COLO668 (cell line): Measurements from ENCODE around the gene SPEG.
A peak's percentile ranks its signal among the peaks of the same experiment; 100 is the strongest.

Experiments used
- DNase-seq: peaks from one replicate; lab custom pipeline; 2025; ENCODE audit not compliant: unreplicated experiment; lab: John Stamatoyannopoulos, UW

SPEG gene

DNA sequence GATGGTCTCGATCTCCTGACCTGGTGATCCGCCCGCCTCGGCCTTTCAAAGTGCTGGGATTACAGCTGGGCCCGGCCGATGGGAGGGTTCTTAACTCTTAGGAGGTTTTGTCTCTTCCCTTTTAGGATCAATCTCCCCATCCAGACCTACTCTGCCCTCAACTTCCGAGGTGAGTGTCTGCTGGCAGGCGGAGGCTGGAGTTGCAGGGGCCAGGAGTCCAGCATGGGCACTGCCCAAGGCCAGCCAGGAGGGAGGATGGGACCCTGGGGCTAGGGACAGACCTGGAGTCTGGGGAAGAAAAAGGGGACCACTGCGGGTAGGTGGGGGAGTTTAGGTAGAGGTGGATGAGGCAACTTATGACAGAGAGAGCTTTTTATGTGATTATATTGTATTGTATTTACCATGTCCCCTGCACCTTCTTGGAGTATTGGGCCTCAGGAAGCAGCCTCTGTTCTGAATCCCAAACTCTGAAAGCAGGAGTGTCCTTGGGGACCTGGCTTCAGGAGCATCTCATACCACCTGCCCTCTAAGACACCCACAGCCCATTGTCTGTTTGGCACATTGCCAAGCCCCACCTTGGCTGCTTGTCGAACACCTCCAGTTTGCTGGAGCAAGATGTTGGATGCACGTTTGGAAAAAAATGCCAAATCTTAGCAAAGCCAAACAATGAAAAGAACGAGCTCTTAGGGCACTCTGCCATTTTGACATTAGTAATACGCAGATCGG is 10.8 kb upstream of the SPEG start:
- DNase-seq = no peak

DNA sequence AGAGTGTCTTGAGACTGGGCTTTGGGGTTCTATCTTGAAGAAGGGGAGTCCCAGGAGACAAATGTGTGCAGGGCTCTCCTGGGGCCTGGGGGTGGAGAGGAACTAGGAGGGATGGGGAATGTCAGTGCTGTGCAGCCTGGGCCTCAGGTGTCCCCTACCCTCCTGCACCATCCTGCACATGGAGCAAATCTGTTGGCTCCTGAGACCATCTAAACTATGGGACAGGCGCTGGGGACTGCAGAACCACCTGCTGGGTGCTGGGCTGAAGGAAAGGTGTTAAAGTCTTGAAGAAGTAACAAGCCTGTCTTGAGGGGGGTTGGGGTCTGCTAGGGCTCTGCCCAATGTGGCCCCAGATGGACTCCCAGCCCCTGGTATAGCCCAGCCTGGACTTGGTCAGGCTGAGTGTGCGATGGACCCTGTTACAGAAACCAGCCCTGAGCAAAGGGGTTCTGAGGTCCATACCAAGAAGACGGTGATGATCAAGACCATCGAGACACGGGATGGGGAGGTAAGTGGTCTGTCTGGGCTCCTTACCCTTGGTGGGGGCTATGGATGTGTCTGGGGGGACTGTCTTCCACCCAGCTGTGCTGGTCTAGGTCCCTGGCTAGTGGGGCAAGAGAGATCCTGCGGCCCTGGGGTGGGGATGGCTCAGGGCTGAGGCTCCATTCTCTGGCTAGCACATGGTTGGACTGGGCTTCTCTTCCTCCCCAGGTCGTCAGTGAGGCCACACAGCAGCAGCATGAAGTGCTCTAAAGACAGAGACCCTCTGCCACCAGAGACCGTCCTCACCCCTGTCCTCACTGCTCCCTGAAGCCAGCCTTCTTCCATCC is 9.2 kb upstream of the SPEG start:
- DNase-seq = no peak

DNA sequence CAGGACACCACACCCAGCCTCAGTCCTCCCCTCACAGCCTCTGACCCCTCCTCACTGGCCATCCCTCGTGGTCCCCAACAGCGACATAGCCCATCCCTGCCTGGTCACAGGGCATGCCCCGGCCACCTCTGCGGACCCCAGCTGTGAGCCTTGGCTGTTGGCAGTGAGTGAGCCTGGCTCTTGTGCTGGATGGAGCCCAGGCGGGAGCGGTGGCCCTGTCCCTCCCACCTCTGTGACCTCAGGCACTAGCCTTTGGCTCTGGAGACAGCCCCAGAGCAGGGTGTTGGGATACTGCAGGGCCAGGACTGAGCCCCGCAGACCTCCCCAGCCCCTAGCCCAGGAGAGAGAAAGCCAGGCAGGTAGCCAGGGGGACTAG is 8.6 kb upstream of the SPEG start:
- no peak for DNase-seq

DNA sequence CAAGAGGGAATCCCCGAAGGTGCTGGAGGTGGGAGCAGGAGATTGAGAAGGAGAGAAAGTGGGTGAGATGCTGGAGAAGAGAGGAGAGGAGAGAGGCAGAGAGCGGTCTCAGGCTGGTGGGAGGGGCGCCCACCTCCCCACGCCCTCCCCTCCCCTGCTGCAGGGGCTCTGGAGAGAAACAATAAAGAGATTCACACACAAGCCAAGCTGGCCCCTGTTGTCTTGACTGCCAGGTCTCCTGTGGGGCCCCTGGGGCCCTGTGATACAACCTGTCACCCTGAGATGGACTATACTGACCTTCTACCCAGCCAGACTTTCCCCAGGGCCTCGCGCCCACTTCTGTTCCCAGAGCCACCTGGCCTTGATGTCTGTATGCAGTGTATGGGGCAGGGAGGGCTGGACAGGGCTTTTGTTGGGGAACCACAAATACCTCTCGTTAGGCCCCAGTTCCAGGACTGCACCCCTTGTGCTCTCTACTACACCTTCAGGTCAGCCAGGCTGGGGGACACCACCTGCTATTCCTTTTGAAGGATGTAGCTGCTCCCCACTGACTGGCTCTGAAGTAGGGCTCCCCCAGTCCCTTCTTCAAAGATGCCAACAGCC is 8.0 kb upstream of the SPEG start:
- DNase-seq = no peak

DNA sequence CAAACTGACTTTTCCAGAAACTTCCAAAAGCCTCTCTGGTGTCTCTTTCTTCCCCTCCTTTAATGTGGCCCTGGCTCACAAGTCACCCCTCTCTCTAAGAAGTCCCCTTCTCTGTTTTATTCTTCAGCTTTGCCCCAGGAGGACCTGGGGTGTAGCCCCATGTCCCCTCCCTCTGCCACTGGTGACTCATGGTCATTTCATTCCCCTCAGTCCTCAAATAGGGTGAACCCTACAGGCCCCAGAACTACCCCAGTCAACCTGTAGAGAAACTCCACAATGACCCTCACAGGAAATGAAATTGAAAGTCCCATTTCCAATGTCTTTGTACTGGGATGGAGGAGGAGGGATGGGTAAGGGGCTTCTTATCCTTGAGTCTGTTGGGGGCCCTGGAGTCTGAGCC is 6.2 kb upstream of the SPEG start:
- no peak for DNase-seq

DNA sequence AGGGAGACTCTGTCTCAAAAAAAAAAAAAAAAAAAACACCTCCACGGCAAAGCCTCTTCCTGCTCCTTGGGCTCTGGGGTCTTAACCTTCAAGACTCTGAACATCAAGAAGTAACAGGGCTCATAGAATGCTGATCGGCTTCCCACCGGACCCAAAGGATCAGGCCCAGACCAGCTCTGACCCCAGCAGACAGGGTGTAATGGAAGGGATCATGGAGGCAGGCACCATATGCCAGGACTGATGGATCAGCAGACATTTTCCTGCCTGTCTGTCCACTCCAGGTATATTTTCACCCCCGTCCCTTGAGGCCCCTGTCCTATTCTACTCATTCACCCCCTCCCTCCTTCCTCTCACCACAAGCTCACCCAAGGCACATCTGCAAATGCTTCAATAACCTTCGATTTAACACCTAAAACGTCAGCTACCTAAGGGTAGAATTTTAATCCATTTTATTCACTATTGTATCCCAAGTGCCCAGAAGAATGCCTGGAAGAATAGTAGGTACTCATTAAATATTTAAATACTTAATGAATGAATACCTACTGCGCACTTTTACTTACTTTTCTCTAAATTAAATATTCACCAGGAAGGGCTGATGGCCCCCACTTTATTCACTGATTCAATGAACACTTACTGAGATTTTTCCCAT is 4.6 kb upstream of the SPEG start:
- DNase-seq = no peak

DNA sequence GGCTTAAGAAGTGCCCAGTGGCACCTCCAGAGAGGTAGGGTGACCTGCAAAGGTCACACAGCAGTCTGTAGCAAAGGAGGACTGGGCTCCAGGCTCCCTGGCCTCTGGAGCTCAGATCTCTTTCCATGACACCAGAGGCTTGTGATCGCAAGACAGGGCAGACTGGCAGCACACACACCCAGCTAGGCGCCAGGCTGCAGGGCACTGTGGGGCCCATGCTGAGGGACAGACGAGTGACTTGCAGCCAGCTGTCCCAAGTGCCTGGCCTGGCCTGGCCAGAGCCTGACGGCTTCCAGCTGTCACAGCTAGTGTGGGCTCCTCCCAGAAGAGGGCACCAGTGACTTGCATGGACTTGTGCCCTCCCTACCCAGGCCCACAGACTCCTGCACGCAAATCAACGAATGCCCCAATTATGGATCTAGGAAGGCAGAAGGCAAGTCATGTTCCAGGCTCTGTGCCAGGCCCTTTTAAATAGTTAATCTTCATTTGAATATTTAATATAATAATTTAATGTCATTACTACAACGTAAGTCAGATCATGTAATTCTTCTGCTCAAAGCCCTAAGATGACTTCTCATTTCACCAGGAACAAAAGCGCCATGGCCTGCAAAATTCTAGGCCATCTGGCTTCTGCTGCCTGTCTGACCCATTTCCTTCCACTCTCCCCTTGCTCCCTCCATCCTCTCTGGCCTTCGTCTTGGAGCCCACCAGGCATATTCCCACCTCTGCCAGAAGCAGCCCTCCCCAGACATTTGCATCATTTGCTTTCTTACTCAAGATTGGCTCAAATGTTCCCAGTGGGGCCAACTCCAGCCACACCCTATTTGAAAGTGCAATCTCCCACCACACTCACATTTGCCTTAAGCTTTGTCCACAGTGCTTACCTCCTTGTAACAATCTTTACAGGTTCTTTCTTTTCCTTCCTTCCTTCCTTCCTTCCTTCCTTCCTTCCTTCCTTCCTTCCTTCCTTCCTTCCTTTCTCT is 3.7 kb upstream of the SPEG start:
- DNase-seq = peak; percentile 40

DNA sequence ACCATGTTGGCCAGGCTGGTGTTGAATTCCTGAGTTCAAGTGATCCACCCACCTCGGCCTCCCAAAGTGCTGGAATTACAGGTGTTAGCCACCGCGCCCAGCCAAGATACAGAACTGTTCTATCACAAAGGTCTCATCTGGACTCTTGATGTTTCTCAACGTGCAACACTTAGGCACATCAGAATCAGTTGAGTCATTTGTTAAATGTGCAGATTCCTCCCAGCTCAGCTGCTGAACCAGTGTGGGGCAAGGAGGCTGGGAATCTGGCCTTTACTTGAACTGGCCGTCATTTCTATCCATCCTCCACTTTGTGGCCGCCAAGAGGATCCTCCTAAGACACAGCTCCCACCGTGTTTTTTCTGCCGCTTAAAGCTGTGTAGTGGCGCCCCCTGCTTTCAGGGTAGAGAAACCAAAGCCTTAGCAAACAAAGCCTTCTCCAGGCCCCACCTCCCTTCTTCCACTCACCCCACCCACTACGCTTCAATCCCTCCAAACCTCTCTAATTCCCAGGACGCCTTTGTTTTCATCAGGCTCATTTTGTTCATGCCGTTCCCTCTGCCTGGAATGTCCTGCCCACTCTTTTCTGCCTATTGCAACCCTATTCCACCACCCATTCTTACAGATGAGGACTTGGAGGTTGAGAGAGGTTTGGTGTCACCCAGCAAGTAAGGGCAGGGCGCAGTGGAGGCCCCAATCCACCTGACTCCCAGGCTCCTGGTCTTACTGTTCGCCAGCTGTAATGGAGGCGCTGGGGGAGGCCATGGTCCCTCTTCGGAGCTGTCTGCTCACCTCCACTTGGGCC is 776 bp upstream of the SPEG start:
- DNase-seq = peak; percentile 29

DNA sequence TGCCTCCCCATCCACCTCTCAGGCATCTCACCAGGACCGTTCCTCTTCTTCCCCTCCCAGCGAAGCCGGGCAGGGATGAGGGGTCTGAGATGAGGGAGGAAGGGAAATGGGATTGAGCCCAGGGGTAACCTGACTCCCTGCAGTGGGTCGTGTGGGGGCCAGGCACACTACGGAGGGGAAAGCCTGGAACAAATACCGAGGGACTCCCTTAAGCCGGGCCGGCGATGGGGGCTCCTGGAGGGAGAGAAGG is 250 bp upstream of the SPEG start:
- no peak for DNase-seq

DNA sequence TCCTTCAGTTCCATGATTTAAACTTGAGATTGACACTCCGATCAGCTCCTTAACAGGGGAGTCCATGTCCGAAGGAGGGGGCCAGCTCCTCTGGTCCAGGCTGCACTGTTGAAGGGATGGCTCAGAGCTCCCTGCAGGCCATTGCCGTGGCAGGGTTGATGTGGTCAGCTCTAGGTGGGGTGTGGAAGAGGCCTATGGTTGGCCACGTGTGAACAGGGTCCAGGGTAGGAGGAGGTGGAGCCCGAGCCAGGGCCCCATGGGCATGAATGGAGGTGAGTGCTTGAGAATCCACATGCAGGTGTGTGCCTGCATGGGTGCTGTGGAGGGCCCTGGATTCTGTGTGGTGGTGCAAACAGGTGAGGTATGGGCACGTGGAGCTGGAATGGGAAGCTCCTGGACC is 1.1 kb downstream of the SPEG start:
- no peak for DNase-seq

DNA sequence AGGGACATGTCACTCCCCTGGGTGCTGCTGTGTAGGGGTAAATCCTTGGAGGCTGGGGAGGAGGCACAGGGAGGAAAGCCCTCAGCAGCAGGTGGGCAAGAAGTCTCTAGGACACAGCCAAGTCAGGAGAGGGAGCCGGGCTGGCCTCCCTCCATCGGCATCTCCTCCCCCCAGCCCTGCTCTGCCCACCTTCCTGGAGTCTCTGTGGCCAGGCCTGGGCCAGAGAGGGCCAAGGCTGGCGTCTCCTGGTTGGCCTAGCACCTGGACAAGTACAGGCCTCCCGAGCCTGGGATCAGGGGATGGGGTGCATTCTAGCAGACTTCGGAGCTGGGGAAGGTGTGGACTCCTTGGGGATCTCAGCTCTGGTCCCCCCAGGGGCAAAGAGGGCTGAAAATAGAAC is 1.8 kb downstream of the SPEG start:
- DNase-seq = no peak

DNA sequence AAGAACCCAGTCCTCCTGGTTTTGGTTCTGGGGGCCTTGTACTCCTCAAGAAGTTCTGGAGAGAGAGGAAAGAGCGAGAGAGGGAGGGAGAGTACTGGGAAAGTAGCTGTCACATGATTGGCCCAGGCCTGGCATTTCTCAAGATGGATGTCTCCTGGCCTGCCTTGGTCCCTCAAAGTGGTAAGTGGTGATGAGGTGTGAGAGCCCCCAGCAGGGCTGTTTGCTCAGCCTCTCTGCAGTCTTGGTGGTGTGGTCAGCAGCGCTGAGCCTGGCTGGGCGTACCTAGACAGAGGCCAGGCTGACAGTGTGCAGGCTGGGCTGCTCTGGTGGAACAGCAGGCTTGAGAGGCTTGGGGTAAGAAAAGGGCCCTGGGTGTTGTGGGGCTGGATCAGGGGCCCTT is 2.5 kb downstream of the SPEG start:
- no peak for DNase-seq

DNA sequence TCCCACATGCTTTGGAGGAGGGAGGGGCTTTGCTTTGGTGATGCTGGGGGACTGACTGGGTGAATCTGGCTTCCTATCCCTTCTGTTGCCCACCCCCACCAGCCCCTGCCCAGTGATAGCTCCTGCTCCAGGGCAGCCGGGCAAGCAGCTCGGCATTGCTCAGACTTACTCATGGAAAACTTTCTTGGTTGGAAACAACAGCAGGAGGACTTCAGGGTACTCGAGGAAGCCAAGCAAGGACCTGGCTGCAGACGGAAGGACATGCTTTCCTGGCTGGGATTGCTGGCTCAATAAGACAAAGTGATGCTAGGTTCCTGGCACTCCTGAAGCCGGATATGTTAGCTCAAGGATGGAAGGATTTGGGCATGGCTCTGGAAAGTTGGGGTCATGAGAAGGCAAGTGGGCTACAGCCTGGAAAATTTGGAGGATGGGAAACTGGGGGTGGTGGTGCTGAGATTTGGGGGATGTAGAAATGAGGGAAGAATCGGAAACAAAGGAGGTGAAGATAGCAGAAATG is 3.1 kb downstream of the SPEG start:
- DNase-seq = no peak

DNA sequence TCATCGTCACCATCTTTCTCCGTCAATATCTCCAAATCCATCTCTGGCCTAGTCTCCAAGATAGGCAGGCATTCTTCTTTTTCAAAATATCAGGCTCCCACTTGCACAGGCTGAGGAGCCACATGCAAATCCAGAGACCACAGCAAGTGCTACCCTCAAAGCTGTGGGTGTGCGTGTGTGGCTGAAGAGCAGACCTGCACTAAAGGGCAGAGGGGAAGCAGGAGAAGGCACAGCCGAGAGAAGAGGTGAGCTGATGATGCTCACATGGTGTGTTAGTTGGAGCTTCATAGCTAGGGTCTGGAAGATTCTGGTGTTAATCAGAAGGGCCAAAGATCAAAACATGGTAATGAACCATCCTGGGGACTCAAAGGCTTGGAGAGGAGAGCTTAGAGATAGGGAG is 3.8 kb downstream of the SPEG start:
- no peak for DNase-seq

DNA sequence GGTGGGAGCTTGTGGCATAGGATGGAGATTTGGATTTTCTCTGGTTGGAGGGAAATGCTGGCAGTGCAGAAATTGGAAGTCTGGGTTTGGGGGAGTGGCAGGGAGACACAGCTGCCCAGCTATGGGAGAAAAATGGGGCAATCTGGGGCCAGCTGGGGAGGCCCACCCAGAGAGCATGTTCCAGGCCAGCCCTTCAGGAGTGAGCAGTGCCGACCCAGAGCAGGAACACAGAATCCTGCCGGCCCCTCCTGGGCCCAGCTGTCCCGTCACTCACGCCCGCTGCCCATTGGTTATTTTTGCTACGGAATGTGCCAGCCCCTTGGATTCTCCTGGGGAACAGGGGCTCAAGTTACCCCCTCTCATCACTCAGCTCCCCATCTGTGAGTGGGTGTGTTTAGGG is 4.9 kb downstream of the SPEG start:
- no peak for DNase-seq

DNA sequence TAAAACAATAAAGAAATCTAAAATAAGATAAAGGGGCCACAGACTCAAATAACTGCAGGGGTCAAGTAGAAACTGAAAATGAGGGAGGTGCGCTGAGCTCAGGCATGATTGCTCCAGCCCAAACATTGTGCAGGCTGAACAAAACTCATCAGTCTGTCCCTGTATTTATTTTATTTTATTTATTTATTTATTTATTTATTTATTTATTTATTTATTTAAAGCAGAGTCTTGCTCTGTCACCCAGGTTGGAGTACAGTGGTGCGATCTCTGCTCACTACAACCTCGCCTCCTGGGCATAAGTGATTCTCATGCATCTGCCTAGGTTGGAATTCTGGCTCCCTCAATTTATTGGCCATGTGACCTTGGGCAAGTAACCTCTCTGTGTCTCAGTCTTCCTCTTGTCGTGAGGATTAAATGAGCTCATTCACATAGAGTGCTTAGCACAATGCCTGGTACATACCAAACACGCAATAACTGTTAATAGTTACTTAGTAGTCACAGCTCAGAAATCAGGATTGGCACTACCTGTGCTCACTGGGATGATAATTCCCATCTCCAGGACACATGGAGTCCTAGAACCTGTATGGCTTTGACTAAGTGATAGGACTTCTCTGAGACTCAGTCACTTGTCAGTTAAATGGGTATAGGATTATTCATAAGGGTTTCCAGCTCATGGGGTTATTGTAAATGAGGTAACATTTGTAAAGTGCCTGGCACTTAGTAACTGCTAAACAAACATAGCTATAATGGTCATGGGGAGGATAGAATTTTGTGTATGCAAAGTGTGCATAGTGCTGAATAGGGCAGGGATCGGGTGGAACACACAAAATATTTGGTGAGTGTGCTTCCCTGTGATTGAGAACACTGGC is 6.0 kb downstream of the SPEG start:
- DNase-seq = no peak

DNA sequence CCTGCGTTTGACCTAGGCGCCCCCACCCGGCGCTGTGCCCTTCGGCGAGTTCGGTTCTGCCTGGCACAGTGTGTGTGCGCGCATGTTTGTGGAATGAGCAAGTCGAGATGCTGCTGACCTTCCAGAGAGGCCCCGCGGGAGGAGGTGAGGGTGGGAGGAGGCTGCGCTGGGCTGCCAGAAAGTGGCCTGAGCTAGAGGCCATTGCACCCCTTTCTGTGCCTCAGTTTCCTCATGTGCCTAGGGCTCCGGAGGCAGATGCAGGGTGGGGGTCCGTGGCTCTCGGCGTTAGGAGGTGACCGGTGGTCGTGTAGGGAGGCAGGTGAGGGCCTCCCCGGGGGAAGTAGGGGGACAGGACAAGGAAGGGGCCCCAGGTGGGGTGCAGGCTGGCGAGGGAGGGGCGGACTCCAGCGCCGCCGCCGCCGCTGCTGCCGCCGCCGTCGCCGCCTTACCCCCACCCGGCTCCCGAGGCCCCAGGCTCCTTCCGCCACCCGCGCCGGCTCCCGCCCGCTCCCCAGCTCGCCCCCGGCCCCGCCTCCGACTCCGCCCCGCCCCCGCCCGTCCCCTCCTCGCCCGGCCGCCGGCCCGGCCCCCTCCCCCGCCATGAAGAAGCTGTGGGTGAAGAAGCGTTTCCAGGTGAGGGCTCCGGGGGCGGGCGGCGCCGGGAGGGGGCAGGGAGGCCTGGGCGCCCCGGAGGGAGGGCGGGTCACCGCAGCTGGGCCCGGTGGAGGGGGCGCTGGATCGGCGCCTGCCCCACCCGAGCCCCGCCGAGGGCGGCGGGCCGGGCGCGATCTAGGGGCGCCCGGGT is 7.0 kb downstream of the SPEG start:
- DNase-seq = peak; percentile 41
